ENCODE results near the gene COX19. TPM values are rescaled to one million over a fixed set of nuclear protein-coding genes. Genes with fewer than 3 reads are reported as not detected.
A peak's percentile ranks its signal among the peaks of the same experiment; 100 is the strongest.

The COX19 gene
- 10 to 100 TPM; 40.1 to 43.2 TPM for total RNA-seq
- 55.8 to 63.6 reads per million in 2 donors for total RNA-seq

DNA sequence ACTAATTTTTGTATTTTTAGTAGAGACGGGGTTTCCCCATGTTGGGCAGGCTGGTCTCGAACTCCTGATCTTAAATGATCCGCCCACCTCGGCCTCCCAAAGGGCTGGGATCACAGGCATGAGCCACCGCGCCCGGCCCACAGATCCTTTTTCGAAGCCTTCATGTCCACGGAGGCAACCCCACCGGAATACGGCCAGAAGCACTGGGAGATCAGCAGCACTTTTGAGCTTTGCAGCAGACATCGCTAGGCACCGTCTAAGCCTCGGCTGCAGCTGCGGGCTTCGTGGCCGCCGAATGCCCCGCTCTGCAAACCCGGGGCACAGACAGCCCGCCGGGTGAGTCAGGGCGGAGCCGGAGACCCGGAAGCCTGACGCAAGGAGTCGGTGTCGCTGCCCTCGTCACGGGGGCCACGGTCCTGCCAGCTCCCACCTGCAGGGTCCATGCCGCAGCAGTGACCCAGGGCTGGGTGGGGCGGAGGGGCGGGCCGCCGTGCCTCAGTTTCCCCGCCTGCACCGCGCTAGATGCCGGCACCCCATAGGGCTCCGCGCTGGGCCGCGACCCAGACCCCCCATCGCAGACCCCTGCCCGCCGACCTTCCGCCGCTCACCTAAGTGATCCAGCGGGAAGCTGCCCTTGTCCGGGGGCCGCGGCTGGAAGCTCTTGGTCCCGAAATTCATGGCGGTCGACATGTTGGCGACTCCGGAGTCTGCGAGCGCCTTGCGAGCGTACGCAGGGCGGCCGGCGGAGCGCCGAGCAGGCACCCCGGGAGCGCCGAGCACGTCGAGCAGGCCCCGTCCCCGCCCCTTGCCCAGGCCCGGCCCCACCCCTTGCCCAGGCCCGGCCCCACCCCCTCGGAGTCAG is at the start of gene COX19:
TSS of gene COX19 (minus strand) at position 730 of the 862 bp plus-strand sequence. CDS start at position 690, 40 bp downstream.
- no peaks in the 10 kb centered on the region for H3K9me3 ChIP-seq (ENCODE audit: control insufficient read depth, low read length, poor library complexity, severe bottlenecking)
- H3K4me3 Mint-ChIP-seq, result peak within 1 kb of the TSS; percentile 93
- H3K27ac Mint-ChIP-seq, result peak within 1 kb of the TSS; percentile 87
- DNase-seq (peak; percentile 86 to 89 (median 88)), ATAC-seq (peak; percentile 89)
- no peaks in the 10 kb centered on the region for H3K27me3 Mint-ChIP-seq
- peaks cover 23% of the 10 kb centered on the region for H3K4me1 Mint-ChIP-seq
- H3K36me3 Mint-ChIP-seq (ENCODE audit: low read depth), result peaks cover 3% of the 10 kb centered on the region

DNA sequence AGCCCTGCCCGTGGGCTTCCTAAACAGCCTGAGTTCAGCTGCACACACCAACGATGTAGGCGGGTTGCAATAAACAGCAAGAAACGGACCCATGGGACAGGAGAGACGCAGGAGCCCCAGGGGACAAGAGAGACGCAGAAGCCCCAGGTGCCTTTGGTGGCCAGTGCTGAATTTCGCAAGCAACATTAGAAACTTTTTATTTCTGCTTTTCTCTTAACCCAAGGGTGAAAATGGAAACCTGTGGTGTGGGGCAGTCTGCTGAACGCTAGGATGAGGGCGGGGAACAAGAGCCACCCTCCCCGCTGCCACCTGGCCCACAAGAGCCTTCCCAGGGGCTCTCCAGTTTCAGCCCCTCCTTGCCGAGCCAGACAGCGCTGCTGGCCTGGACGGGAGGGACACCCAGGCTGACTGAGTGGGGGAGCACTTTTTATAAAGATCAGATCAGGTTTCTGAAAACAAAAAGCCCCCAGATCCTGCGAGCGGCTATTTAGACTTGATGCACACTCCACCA is 49.0 kb upstream of the COX19 start:
- DNase-seq, result no peak

DNA sequence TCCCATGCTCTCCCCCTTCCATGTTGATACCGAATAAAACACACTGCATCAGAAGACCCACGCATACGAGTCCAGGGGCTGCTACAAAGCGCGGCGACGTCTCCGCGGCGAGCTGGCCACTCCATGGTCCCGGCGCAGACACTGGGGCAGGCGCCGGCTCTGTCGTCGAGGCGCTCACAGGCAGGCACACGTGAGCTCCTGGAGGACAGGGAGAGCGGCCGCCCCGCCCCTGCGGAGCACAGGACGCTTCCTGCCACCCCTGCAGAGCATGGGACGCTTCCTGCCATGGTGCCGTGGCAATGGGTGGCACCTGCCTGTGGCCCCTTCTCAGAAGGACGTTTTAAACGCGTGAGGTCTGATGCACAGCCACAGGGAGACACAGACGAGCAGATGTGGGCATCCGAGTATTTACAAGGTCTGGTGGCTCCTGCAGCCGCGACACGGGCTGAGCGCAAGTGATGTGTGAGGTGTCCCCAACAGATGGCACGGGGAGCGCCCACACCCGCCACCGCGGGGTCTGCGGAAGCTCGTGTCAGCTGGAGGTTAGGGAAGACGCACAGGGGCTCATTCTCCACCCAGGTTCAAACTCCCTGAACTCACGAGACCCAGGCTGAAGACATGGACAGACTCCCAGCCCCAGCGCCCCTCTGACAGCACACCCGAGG is 47.6 kb upstream of the COX19 start:
- DNase-seq (no peak), ATAC-seq (peak; percentile 39)
- H3K4me1 Mint-ChIP-seq, result peaks cover 16% of the 10 kb centered on the region
- no peaks in the 10 kb centered on the region for H3K9me3 ChIP-seq (ENCODE audit: control insufficient read depth, low read length, poor library complexity, severe bottlenecking)
- H3K27me3 Mint-ChIP-seq, result no peaks in the 10 kb centered on the region
- H3K4me3 Mint-ChIP-seq, result no peak overlapping the region
- H3K36me3 Mint-ChIP-seq (ENCODE audit: low read depth), result peaks cover 4% of the 10 kb centered on the region
- H3K27ac Mint-ChIP-seq, result peak overlapping the region; percentile 83

More for the DNA sequence above, 49.0 kb upstream of the COX19 start:
- ATAC-seq, result peak; percentile 32
- Mint-ChIP-seq H3K27ac (no peak overlapping the region), H3K36me3 (ENCODE audit: low read depth) (peaks cover 4% of the 10 kb centered on the region), H3K4me1 (peaks cover 16% of the 10 kb centered on the region), H3K4me3 (peak overlapping the region; percentile 21), H3K27me3 (no peaks in the 10 kb centered on the region)
- H3K9me3 ChIP-seq (ENCODE audit: control insufficient read depth, low read length, poor library complexity, severe bottlenecking), result no peaks in the 10 kb centered on the region

- no peak for DNase-seq
These were observed 47.0 kb upstream of the COX19 start for GRCh38 chr7:1022356-1022755.

GRCh38 chr7:1021931-1022330 is 46.6 kb upstream of the COX19 start:
- no peaks in the 10 kb centered on the region for H3K9me3 ChIP-seq (ENCODE audit: control insufficient read depth, low read length, poor library complexity, severe bottlenecking)
- Mint-ChIP-seq H3K4me3 (no peak overlapping the region), H3K27me3 (no peaks in the 10 kb centered on the region), H3K27ac (no peak overlapping the region), H3K36me3 (ENCODE audit: low read depth) (peaks cover 4% of the 10 kb centered on the region), H3K4me1 (peaks cover 14% of the 10 kb centered on the region)
- ATAC-seq (no peak), DNase-seq (no peak)

More at GRCh38 chr7:1022356-1022755, 47.0 kb upstream of the COX19 start:
- Mint-ChIP-seq H3K27me3 (no peaks in the 10 kb centered on the region), H3K27ac (peak overlapping the region; percentile 83), H3K36me3 (ENCODE audit: low read depth) (peaks cover 4% of the 10 kb centered on the region), H3K4me3 (no peak overlapping the region), H3K4me1 (peaks cover 14% of the 10 kb centered on the region)
- H3K9me3 ChIP-seq (ENCODE audit: control insufficient read depth, low read length, poor library complexity, severe bottlenecking), result no peaks in the 10 kb centered on the region
- ATAC-seq, result no peak

DNA sequence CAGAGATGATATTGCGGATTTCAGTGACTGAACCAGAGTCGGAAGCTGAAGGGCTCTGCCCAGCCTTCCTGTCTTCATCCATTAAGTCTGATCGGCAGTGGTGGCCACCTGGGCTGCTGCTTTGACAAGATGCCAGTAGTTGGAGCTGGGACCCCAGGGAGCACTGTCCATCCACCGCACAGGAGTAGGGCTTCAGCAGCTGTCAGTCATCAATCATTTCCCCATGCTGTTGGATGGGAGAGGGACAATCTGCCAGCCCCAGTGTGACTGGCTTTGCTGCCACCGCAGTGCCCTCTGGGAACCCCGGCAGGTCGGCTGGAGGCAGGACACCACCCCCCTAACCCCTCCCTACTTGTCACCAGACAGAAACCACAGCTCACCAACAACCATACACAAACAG is 46.0 kb upstream of the COX19 start:
- Mint-ChIP-seq H3K27me3 (no peaks in the 10 kb centered on the region), H3K4me3 (no peak overlapping the region), H3K27ac (no peak overlapping the region), H3K4me1 (peaks cover 14% of the 10 kb centered on the region), H3K36me3 (ENCODE audit: low read depth) (peaks cover 4% of the 10 kb centered on the region)
- no peak for DNase-seq
- no peak for ATAC-seq
- H3K9me3 ChIP-seq (ENCODE audit: control insufficient read depth, low read length, poor library complexity, severe bottlenecking), result no peaks in the 10 kb centered on the region

GRCh38 chr7:1020849-1021251 is 45.5 kb upstream of the COX19 start:
- peaks cover 4% of the 10 kb centered on the region for H3K36me3 Mint-ChIP-seq (ENCODE audit: low read depth)
- no peak for DNase-seq
- H3K9me3 ChIP-seq (ENCODE audit: control insufficient read depth, low read length, poor library complexity, severe bottlenecking), result no peaks in the 10 kb centered on the region
- ATAC-seq, result no peak
- peaks cover 11% of the 10 kb centered on the region for H3K4me1 Mint-ChIP-seq
- no peaks in the 10 kb centered on the region for H3K27me3 Mint-ChIP-seq
- H3K27ac Mint-ChIP-seq, result no peak overlapping the region
- no peak overlapping the region for H3K4me3 Mint-ChIP-seq

DNA sequence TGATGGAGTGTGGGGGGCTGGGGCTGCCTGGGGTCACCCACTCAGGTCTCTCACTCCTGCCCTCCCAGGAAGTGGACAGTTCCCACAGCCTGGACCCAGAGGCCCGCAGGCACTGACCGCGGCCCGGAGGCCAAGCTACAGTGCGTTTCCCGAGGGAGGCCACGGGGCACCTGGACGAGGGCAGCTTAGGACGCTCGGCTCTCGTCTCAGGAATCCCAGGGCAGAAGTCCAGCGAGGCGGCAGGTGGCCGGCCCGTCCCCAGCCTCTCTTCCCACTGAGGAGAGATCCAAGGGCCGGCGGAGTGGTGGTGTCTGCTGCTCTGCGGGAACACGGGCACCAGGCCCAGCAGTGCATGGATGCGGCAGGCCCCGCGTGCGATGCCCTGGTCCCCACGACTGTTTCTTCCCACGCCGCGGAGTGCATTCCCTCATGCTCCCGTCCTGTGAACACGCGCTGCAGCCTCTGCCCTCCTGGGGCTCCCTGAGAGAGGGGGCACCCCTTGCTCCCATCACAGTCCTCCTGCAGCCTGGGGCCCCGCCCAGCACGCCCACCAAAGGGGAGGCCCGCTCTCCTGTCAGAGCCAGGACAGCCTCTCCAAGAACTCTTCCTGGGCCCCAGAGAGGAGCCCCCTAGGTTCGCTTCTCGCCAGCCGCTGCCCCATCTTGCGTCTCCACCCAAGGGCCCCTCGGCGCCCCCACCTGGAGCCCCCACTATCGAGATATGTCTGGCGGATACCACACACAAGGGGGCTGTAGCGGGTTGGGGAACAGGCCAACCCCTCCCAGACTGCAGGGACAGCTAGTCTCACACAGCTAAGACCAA is 44.7 kb upstream of the COX19 start:
- DNase-seq (no peak), ATAC-seq (no peak)
- Mint-ChIP-seq H3K27me3 (no peaks in the 10 kb centered on the region), H3K4me1 (peaks cover 9% of the 10 kb centered on the region), H3K4me3 (no peak overlapping the region), H3K27ac (no peak overlapping the region), H3K36me3 (ENCODE audit: low read depth) (peaks cover 4% of the 10 kb centered on the region)
- H3K9me3 ChIP-seq (ENCODE audit: control insufficient read depth, low read length, poor library complexity, severe bottlenecking), result no peaks in the 10 kb centered on the region

DNA sequence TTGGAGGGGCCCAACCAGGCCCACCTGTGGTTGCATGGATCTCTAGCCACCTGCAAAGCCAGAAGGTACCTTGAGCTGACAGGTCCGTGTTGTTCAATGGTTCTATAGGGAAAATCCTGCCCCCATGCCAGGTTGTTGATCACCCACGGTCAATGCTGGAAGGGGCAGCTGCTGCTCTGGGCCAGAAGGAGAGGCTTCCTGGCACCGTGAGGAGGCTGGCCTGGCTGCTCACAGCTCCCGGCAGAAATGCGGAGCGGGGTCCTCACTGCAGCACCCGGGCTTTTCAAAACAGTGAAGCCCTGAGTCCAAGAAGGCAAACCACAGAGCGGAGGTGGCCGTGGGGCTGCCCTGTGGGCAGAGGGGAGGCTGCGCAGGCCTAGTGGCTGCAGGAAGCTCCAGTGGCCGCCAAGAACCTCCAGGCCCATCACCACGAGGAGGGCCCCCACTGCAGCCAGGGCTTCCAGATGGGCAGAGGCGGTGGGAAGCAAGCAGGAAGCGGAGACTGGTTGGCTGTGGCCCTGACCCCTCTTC is 44.0 kb upstream of the COX19 start:
- Mint-ChIP-seq H3K36me3 (ENCODE audit: low read depth) (peaks cover 4% of the 10 kb centered on the region), H3K27ac (no peak overlapping the region), H3K4me3 (no peak overlapping the region), H3K4me1 (peaks cover 9% of the 10 kb centered on the region), H3K27me3 (no peaks in the 10 kb centered on the region)
- no peak for ATAC-seq
- H3K9me3 ChIP-seq (ENCODE audit: control insufficient read depth, low read length, poor library complexity, severe bottlenecking), result no peaks in the 10 kb centered on the region
- no peak for DNase-seq

DNA sequence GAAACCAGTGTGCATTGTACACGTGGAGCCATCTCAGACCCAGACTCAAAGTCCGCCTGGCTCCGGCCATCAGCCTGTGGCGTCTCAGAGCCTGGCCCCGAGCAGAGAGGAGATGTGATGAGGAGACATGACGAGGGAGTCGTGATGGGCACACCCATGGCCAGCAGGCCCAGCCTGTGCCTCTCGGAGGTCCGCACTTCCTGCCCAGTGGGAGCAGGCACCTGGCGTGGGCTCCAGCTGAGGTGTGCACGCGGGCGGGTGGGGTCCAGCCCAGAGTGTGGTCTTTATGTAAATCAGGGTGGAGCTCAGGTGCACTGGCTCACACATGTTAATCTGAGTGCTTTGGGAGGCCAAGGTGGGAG is 43.0 kb upstream of the COX19 start:
- H3K9me3 ChIP-seq (ENCODE audit: control insufficient read depth, low read length, poor library complexity, severe bottlenecking), result no peaks in the 10 kb centered on the region
- peaks cover 13% of the 10 kb centered on the region for H3K4me1 Mint-ChIP-seq
- ATAC-seq (no peak), DNase-seq (no peak)
- peaks cover 2% of the 10 kb centered on the region for H3K36me3 Mint-ChIP-seq (ENCODE audit: low read depth)
- no peak overlapping the region for H3K4me3 Mint-ChIP-seq
- no peaks in the 10 kb centered on the region for H3K27me3 Mint-ChIP-seq
- H3K27ac Mint-ChIP-seq, result peak overlapping the region; percentile 5

- Mint-ChIP-seq H3K27me3 (no peaks in the 10 kb centered on the region), H3K27ac (peak overlapping the region; percentile 5)
These were observed 42.4 kb upstream of the COX19 start for GRCh38 chr7:1017586-1018333.

More at GRCh38 chr7:1017586-1018333, 42.4 kb upstream of the COX19 start:
- H3K4me3 Mint-ChIP-seq, result no peak overlapping the region
- H3K9me3 ChIP-seq (ENCODE audit: control insufficient read depth, low read length, poor library complexity, severe bottlenecking), result no peaks in the 10 kb centered on the region
- ATAC-seq (no peak), DNase-seq (no peak)
- peaks cover 13% of the 10 kb centered on the region for H3K4me1 Mint-ChIP-seq
- H3K36me3 Mint-ChIP-seq (ENCODE audit: low read depth), result peaks cover 2% of the 10 kb centered on the region

Measured in T-helper 17 cell (primary cell).